HEK293 (cell line): Measurements from ENCODE around the gene KAT5.

ENCODE experiments used
- CTCF ChIA-PET: fragments of 350-600 bp; formaldehyde crosslinking; extraction: SDS; loops from one replicate; lab custom pipeline; 2021; ENCODE audit warnings: antibody characterized with exemption; lab: Yijun Ruan, JAX
- POLR2A ChIA-PET: fragments of 300-600 bp; formaldehyde crosslinking; extraction: SDS; loops from one replicate; lab custom pipeline; 2020; ENCODE audit warnings: antibody characterized with exemption, inconsistent platforms; lab: Yijun Ruan, JAX
- H3K27ac ChIP-seq: fragments of 200-500 bp; sonication (Bioruptor generic); 2 replicates; pipeline ENCODE4 v1.5.1; 2014; ENCODE audit warnings: low read depth, low read length, control low read depth, inconsistent platforms; ENCODE audit errors: extremely low read depth
- H3K36me3 ChIP-seq, 2 experiments: fragments of 200-500 bp in 1 of 2; sonication (Bioruptor generic) in 1 of 2; 1 replicate in 1 of 2; 2 replicates in 1 of 2; pipeline ENCODE4 v1.5.1; 2014 to 2017; ENCODE audit warnings: inconsistent platforms in 2 of 2, low read length in 2 of 2; ENCODE audit not compliant: control insufficient read depth in 2 of 2, insufficient read depth in 1 of 2
- H3K4me1 ChIP-seq: fragments of 200-500 bp; sonication (Bioruptor generic); 2 replicates; pipeline ENCODE4 v1.5.1; 2014; ENCODE audit warnings: mild to moderate bottlenecking, low read length, inconsistent platforms; ENCODE audit not compliant: control insufficient read depth, insufficient read depth
- H3K4me3 ChIP-seq: 2 replicates; pipeline ENCODE4 v1.5.1; 2011; ENCODE audit warnings: low read depth, mild to moderate bottlenecking, control low read depth, low read length, moderate library complexity
- H3K9me3 ChIP-seq: fragments of 200-500 bp; sonication (Bioruptor generic); 2 replicates; pipeline ENCODE4 v1.5.1; 2014; ENCODE audit warnings: low read depth, low read length, inconsistent platforms; ENCODE audit not compliant: control insufficient read depth, insufficient read depth
- KLF9 ChIP-seq: fragments of 450-650 bp; formaldehyde crosslinking; IDR thresholded peaks from 2 replicates; pipeline ENCODE4 v1.5.1; 2016; ENCODE audit warnings: missing biosample characterization, missing genetic modification characterization, low read depth
- OSR2 ChIP-seq: fragments of 450-650 bp; formaldehyde crosslinking; IDR thresholded peaks from 2 replicates; pipeline ENCODE4 v1.5.1; 2016; ENCODE audit warnings: missing biosample characterization, missing genetic modification characterization
- PRDM1 ChIP-seq: fragments of 450-650 bp; formaldehyde crosslinking; IDR thresholded peaks from 2 replicates; pipeline ENCODE4; 2016; ENCODE audit warnings: missing biosample characterization, missing genetic modification characterization
- SP3 ChIP-seq: fragments of 450-650 bp; formaldehyde crosslinking; IDR thresholded peaks from 2 replicates; pipeline ENCODE4 v1.5.1; 2016; ENCODE audit warnings: missing biosample characterization, missing genetic modification characterization
- YY1 ChIP-seq: fragments of 450-650 bp; formaldehyde crosslinking; IDR thresholded peaks from 2 replicates; pipeline ENCODE4 v1.5.1; 2018; ENCODE audit warnings: missing biosample characterization, missing genetic modification characterization
- ZBTB48 ChIP-seq: fragments of 450-650 bp; formaldehyde crosslinking; IDR thresholded peaks from 2 replicates; pipeline ENCODE4 v1.5.1; 2016; ENCODE audit warnings: missing biosample characterization, missing genetic modification characterization
- ZFP69B ChIP-seq: fragments of 450-650 bp; formaldehyde crosslinking; IDR thresholded peaks from 2 replicates; pipeline ENCODE4 v1.5.1; 2016; ENCODE audit warnings: missing biosample characterization, missing genetic modification characterization
- ZNF121 ChIP-seq: fragments of 450-650 bp; formaldehyde crosslinking; IDR thresholded peaks from 2 replicates; pipeline ENCODE4 v1.5.1; 2016; ENCODE audit warnings: missing biosample characterization, missing genetic modification characterization
- ZNF138 ChIP-seq: fragments of 450-650 bp; formaldehyde crosslinking; IDR thresholded peaks from 2 replicates; pipeline ENCODE4 v1.5.1; 2016; ENCODE audit warnings: missing biosample characterization, missing genetic modification characterization, borderline replicate concordance
- ZNF155 ChIP-seq: fragments of 450-650 bp; formaldehyde crosslinking; IDR thresholded peaks from 2 replicates; pipeline ENCODE4 v1.5.1; 2016; ENCODE audit warnings: missing biosample characterization, missing genetic modification characterization
- ZNF184 ChIP-seq: fragments of 450-650 bp; IDR thresholded peaks from 2 replicates; pipeline ENCODE4 v1.5.1; 2018; ENCODE audit warnings: missing biosample characterization, mild to moderate bottlenecking, missing genetic modification characterization
- ZNF202 ChIP-seq: fragments of 450-650 bp; formaldehyde crosslinking; IDR thresholded peaks from 2 replicates; pipeline ENCODE4 v1.5.1; 2016; ENCODE audit warnings: missing biosample characterization, missing genetic modification characterization, borderline replicate concordance
- ZNF211 ChIP-seq: fragments of 450-650 bp; formaldehyde crosslinking; IDR thresholded peaks from 2 replicates; pipeline ENCODE4 v1.5.1; 2016; ENCODE audit warnings: low read depth, missing biosample characterization, missing genetic modification characterization
- ZNF23 ChIP-seq: fragments of 450-650 bp; formaldehyde crosslinking; IDR thresholded peaks from 2 replicates; pipeline ENCODE4 v1.5.1; 2016; ENCODE audit warnings: missing biosample characterization, missing genetic modification characterization, borderline replicate concordance
- ZNF24 ChIP-seq: fragments of 450-650 bp; formaldehyde crosslinking; IDR thresholded peaks from 2 replicates; pipeline ENCODE4 v1.5.1; 2016; ENCODE audit warnings: missing biosample characterization, missing genetic modification characterization
- ZNF248 ChIP-seq: fragments of 450-650 bp; formaldehyde crosslinking; IDR thresholded peaks from 2 replicates; pipeline ENCODE4 v1.5.1; 2017; ENCODE audit warnings: missing biosample characterization, missing genetic modification characterization
- ZNF274 ChIP-seq, 2 experiments: fragments of 200-500 bp in 1 of 2; fragments of 450-650 bp in 1 of 2; sonication (Bioruptor generic) in 1 of 2; formaldehyde crosslinking in 1 of 2; IDR thresholded peaks; 2 replicates each; pipeline versions ENCODE4 v1.5.1 to v1.6.1; 2014 to 2016; ENCODE audit warnings: borderline replicate concordance in 1 of 2, inconsistent platforms in 1 of 2, low read length in 1 of 2, missing biosample characterization in 1 of 2, missing genetic modification characterization in 1 of 2
- ZNF341 ChIP-seq: fragments of 450-650 bp; formaldehyde crosslinking; IDR thresholded peaks from 2 replicates; pipeline ENCODE4; 2016; ENCODE audit warnings: low read depth, missing biosample characterization, missing genetic modification characterization
- ZNF37A ChIP-seq: fragments of 450-650 bp; IDR thresholded peaks from 2 replicates; pipeline ENCODE4 v1.5.1; 2018; ENCODE audit warnings: missing biosample characterization, missing genetic modification characterization
- ZNF501 ChIP-seq: fragments of 450-650 bp; formaldehyde crosslinking; IDR thresholded peaks from 2 replicates; pipeline ENCODE4 v1.5.1; 2016; ENCODE audit warnings: missing biosample characterization, missing genetic modification characterization
- ZNF629 ChIP-seq: fragments of 450-650 bp; formaldehyde crosslinking; IDR thresholded peaks from 2 replicates; pipeline ENCODE4 v1.5.1; 2017; ENCODE audit warnings: missing biosample characterization, missing genetic modification characterization
- ZNF701 ChIP-seq: fragments of 450-650 bp; formaldehyde crosslinking; IDR thresholded peaks from 2 replicates; pipeline ENCODE4 v1.5.1; 2016; ENCODE audit warnings: missing biosample characterization, missing genetic modification characterization
- ZNF707 ChIP-seq: fragments of 450-650 bp; formaldehyde crosslinking; IDR thresholded peaks from 2 replicates; pipeline ENCODE4 v1.5.1; 2016; ENCODE audit warnings: missing biosample characterization, missing genetic modification characterization
- ZNF843 ChIP-seq: fragments of 450-650 bp; formaldehyde crosslinking; IDR thresholded peaks from 2 replicates; pipeline ENCODE4 v1.5.1; 2016; ENCODE audit warnings: missing biosample characterization, missing genetic modification characterization
- ZSCAN16 ChIP-seq: fragments of 450-650 bp; formaldehyde crosslinking; IDR thresholded peaks from 2 replicates; pipeline ENCODE4 v1.5.1; 2016; ENCODE audit warnings: missing biosample characterization, missing genetic modification characterization
- ZSCAN4 ChIP-seq: fragments of 450-650 bp; formaldehyde crosslinking; IDR thresholded peaks from 2 replicates; pipeline ENCODE4 v1.5.1; 2017; ENCODE audit warnings: missing biosample characterization, missing genetic modification characterization

The KAT5 gene

GRCh38 chr11:65712633-65713076 lies 603 bp downstream of the KAT5 start:
- no peak overlapping the region for H3K27ac ChIP-seq
- POLR2A ChIA-PET = interaction anchor here (0.6 to 3.1 kb wide), 20 partner anchors 8 to 245 kb away, joined by 3 to 55 read pairs (median 4); partner anchors contain the start of genes CCDC85B, CFL1, FIBP and MUS81
- no peaks in the 10 kb centered on the region for H3K9me3 ChIP-seq
- TF ChIP-seq KLF9 (no peak), ZBTB48 (tag by site-specific recombination) (peak; percentile 68), ZNF629 (tag by site-specific recombination) (no peak), SP3 (tag by site-specific recombination) (peak; percentile 57; the same call in 1 of the 2 replicates), ZNF274 (IDR thresholded peaks at IDR 0.05; ENCODE audit: low read length) (no peak), ZNF274 (tag by site-specific recombination; IDR thresholded peaks at IDR 0.05; ENCODE audit: borderline replicate concordance) (no peak), ZNF155 (tag by site-specific recombination) (no peak), ZNF341 (tag by site-specific recombination) (no peak), ZNF202 (tag by site-specific recombination) (no peak), ZNF248 (tag by site-specific recombination) (no peak), ZNF121 (tag by site-specific recombination) (peak; percentile 94), ZSCAN4 (tag by site-specific recombination) (no peak), ZFP69B (tag by site-specific recombination) (no peak), ZNF37A (tag by site-specific recombination) (no peak)
- peak overlapping the region; percentile 55 for H3K4me3 ChIP-seq
- peaks cover 5 to 50% of the 10 kb centered on the region in 2 experiments; a peak in 2 of 3 replicates for H3K36me3 ChIP-seq
- CTCF ChIA-PET = interaction anchor here (0.6 to 2.8 kb wide), 18 partner anchors 8 to 325 kb away, joined by 3 to 41 read pairs (median 6); partner anchors contain the start of genes FIBP, MUS81 and RNASEH2C
- H3K4me1 ChIP-seq = no peaks in the 10 kb centered on the region

- no peak overlapping the region for H3K4me3 ChIP-seq
- TF ChIP-seq ZNF707 (tag by site-specific recombination) (no peak), PRDM1 (tag by site-specific recombination) (no peak), ZNF138 (no peak), ZNF501 (tag by site-specific recombination) (no peak), ZNF24 (tag by site-specific recombination) (no peak), ZNF184 (no peak), ZNF701 (no peak), ZSCAN16 (tag by site-specific recombination) (no peak), ZNF843 (tag by site-specific recombination) (no peak), ZNF629 (tag by site-specific recombination) (no peak), ZNF211 (no peak), OSR2 (tag by site-specific recombination) (no peak), ZNF23 (tag by site-specific recombination) (no peak), YY1 (tag by site-specific recombination) (no peak)
- TF ChIP-seq, all 188 proteins: peak for 0
- no peaks in the 10 kb centered on the region for H3K9me3 ChIP-seq
- POLR2A ChIA-PET = interaction anchor here (0.5 to 2.7 kb wide), 4 partner anchors 67 to 1858 kb away, joined by 4 to 21 read pairs (median 8); partner anchors contain the start of genes CFL1 and MUS81
- CTCF ChIA-PET = interaction anchor here (0.9 to 2.7 kb wide), 5 partner anchors 15 to 324 kb away, joined by 3 to 41 read pairs (median 16); partner anchors contain the start of genes FIBP and MUS81
- no peak overlapping the region for H3K27ac ChIP-seq
- peaks cover 5 to 57% of the 10 kb centered on the region in 2 experiments; a peak in 2 of 3 replicates for H3K36me3 ChIP-seq
- H3K4me1 ChIP-seq = no peaks in the 10 kb centered on the region
Measured at GRCh38 chr11:65713212-65713969, 1.3 kb downstream of the KAT5 start.
